ENCODE data around the gene ZMYND19.

The ZMYND19 gene

GRCh38 chr9:137592767-137593166 lies 2.5 kb upstream of the ZMYND19 start:
- TF ChIP-seq CTCF (conservative IDR thresholded peaks at IDR 0.05; ENCODE audit: low read length), result no peak
- no peak for DNase-seq (ENCODE audit: low read depth)
- H3K4me3 ChIP-seq (ENCODE audit: low read length), result no peak overlapping the region

GRCh38 chr9:137590123-137590468 lies 216 bp downstream of the ZMYND19 start:
- peak overlapping the region; percentile 71 for H3K4me3 ChIP-seq (ENCODE audit: low read length)
- DNase-seq (ENCODE audit: low read depth), result no peak
- no peak for TF ChIP-seq CTCF (conservative IDR thresholded peaks at IDR 0.05; ENCODE audit: low read length)

GRCh38 chr9:137589441-137590122 lies 730 bp downstream of the ZMYND19 start:
- no peak for TF ChIP-seq CTCF (conservative IDR thresholded peaks at IDR 0.05; ENCODE audit: low read length)
- peak overlapping the region; percentile 71 for H3K4me3 ChIP-seq (ENCODE audit: low read length)
- DNase-seq (ENCODE audit: low read depth), result no peak

DNA sequence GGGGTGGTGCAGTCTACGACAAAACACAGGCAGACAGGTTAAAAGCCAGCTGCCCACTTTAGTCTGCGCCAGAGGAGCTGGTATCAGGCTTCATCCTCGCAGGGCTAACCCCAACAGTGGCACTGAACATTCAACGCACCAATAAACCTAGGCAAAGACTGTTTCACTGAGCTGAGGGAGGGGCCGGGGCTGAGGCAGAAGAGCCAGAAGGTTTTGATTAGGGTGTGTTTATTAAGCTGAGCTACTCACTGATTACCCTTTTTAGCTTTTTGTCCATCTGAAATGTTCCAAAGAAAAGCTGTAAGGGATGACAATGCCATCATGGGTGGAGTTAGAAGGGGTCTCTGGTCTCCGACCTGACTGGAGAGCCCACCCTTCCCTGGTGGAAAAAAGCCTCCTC lies 1.4 kb downstream of the ZMYND19 start:
- no peak for DNase-seq (ENCODE audit: low read depth)
- no peak for TF ChIP-seq CTCF (conservative IDR thresholded peaks at IDR 0.05; ENCODE audit: low read length)
- H3K4me3 ChIP-seq (ENCODE audit: low read length), result peak overlapping the region; percentile 71

- no peak for TF ChIP-seq CTCF (conservative IDR thresholded peaks at IDR 0.05; ENCODE audit: low read length)
- no peak overlapping the region for H3K4me3 ChIP-seq (ENCODE audit: low read length)
- no peak for DNase-seq (ENCODE audit: low read depth)
Measured at GRCh38 chr9:137588311-137588710, 2.0 kb downstream of the ZMYND19 start.

DNA sequence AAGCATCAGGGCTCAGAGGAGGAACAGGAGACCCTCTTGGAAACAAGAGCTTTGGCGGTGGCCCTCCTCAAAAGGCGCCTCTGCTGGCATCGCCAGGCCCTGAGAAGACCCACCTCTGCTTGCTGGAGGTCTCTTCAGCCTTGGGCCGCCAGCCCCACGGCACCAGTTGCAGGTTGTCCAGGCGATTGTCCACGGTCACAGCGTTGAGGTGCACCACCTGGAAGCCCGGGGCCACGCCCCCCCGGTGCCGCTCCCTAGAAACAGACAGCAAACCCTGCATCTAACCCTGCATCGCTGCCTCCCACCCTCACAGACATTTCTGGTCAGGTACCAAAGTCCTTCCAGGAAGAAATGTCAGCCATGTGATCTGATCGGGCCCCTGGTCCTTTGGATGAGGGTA lies 3.5 kb downstream of the ZMYND19 start:
- TF ChIP-seq CTCF (conservative IDR thresholded peaks at IDR 0.05; ENCODE audit: low read length), result no peak
- H3K4me3 ChIP-seq (ENCODE audit: low read length), result no peak overlapping the region
- no peak for DNase-seq (ENCODE audit: low read depth)

- no peak for DNase-seq (ENCODE audit: low read depth)
- no peak for TF ChIP-seq CTCF (conservative IDR thresholded peaks at IDR 0.05; ENCODE audit: low read length)
- no peak overlapping the region for H3K4me3 ChIP-seq (ENCODE audit: low read length)
Measured at GRCh38 chr9:137583957-137584356, 6.4 kb downstream of the ZMYND19 start.
